GM12875 (cell line): ENCODE measurements around the gene COMP.

Experiments used
- H3K4me3 ChIP-seq: one replicate; pipeline ENCODE4 v1.5.1; 2011; ENCODE audit warnings: low read depth, low read length, control low read depth
- TF ChIP-seq, protein P1 (sequence below): IDR thresholded peaks from 2 replicates; pipeline ENCODE4 v1.5.1; 2011; ENCODE audit warnings: low read depth, mild to moderate bottlenecking, control low read depth, inconsistent platforms, low read length, moderate library complexity, borderline replicate concordance; ENCODE audit not compliant: insufficient read depth

COMP gene

GRCh38 chr19:18790566-18791314, at the start of gene COMP:
TSS of gene COMP (minus strand) at chr19:18791305. CDS start at chr19:18791269, 36 bp downstream.
- TF ChIP-seq, protein P1, sequence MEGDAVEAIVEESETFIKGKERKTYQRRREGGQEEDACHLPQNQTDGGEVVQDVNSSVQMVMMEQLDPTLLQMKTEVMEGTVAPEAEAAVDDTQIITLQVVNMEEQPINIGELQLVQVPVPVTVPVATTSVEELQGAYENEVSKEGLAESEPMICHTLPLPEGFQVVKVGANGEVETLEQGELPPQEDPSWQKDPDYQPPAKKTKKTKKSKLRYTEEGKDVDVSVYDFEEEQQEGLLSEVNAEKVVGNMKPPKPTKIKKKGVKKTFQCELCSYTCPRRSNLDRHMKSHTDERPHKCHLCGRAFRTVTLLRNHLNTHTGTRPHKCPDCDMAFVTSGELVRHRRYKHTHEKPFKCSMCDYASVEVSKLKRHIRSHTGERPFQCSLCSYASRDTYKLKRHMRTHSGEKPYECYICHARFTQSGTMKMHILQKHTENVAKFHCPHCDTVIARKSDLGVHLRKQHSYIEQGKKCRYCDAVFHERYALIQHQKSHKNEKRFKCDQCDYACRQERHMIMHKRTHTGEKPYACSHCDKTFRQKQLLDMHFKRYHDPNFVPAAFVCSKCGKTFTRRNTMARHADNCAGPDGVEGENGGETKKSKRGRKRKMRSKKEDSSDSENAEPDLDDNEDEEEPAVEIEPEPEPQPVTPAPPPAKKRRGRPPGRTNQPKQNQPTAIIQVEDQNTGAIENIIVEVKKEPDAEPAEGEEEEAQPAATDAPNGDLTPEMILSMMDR, result no peak
- no peak within 1 kb of the TSS for H3K4me3 ChIP-seq

GRCh38 chr19:18840288-18841267, 49.5 kb upstream of the COMP start:
- no peak overlapping the region for H3K4me3 ChIP-seq
- TF ChIP-seq, protein P1, result no peak

DNA sequence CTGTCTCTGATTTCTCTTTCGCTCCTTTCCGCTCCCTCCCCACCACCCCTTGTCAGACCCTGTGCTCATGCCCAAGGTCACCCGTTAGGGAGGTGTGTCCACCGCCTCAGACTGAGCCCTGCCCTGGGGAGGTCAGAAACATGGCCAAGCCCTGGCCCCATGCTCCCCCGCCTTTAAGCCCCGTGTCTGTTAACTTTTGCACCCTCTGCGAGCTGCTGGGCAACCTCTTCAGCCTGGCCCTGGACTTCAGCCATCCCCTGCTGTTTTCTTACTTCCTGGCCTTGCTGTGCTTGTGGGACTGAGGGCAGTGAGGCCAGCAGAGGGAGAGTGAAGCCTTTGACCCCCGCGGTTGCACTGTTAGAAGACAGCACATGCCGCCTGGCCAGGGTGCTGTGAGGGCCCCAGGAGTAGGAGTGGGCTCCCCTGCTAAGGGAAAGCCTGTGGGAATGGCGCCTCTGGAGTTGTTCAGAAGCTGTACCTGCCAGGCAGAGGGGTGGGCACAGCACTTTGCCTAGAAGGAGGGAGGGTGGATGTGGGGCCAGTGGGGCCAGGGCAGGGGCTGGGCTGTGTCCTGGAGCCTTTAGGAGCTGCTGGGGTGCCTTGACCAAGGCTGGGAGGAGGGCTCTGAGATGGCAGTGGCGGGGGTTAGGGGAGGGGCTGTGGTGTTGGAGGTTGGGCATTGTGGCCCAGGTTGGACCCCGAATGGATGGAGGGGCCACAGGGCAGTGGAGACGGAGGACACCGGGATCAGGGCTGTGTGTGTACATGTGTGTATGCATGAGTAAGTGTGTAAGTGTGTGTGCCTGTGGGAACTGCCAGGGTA, 48.6 kb upstream of the COMP start:
- TF ChIP-seq, protein P1, result no peak
- no peak overlapping the region for H3K4me3 ChIP-seq

DNA sequence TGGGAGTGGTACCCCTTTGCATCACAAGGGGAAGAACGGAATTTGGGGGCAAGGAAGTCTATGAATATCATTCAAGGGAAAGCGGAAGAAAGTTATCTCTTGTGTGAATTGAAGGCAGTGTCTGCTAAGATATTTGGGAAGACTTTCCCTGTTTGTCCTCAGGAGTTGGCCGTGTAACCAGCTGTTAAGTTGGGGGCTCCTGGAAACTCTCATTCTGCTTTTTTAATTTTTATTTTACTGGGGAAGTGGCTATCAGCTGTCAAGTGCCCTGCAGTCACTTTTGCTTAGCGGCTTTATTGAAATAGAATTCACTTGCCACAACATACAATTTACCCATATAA, 43.5 kb upstream of the COMP start:
- H3K4me3 ChIP-seq, result no peak overlapping the region
- TF ChIP-seq, protein P1, result no peak

- TF ChIP-seq, protein P1, result no peak
- H3K4me3 ChIP-seq, result peak overlapping the region; percentile 88
Observed at GRCh38 chr19:18833849-18834643, 42.9 kb upstream of the COMP start.

DNA sequence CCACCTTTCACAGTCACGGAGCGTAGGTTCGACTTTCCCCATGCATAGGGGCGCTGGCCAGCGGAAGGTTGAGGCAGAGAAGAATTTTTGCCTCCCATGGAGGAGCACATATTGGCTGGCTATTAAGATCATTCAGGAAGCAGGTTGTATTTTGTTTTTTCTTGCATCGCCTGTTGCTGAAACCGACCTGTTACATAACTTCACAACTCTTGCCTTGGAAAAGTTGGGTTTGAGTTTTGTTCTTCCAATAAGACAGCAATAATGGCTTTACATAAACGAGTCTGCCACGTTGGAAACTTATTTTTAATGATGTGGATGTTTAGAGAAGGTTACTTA, 42.0 kb upstream of the COMP start:
- TF ChIP-seq, protein P1, result no peak
- peak overlapping the region; percentile 88 for H3K4me3 ChIP-seq
